Urinary bladder (tissue), 4 donors: ENCODE measurements around the gene LSM2. TPM values are rescaled to one million over a fixed set of nuclear protein-coding genes. Genes with fewer than 3 reads are reported as not detected.

Experiments used
- DNase-seq: peaks from one replicate; pipeline ENCODE4 v3.0.0-alpha.2; 2015; ENCODE audit errors: extremely low spot score
- H3K27ac ChIP-seq: one replicate; pipeline ENCODE4 v1.5.1; 2013; ENCODE audit warnings: low read depth, mild to moderate bottlenecking, moderate library complexity
- H3K36me3 ChIP-seq: one replicate; pipeline ENCODE4 v1.6.1; 2013; ENCODE audit warnings: mild to moderate bottlenecking, moderate library complexity; ENCODE audit not compliant: insufficient read depth
- H3K4me1 ChIP-seq: one replicate; pipeline ENCODE4 v1.6.1; 2013; ENCODE audit warnings: mild to moderate bottlenecking, moderate library complexity; ENCODE audit not compliant: insufficient read depth
- H3K4me3 ChIP-seq: one replicate; pipeline ENCODE4 v1.5.1; 2013; ENCODE audit warnings: low read depth, low read length
- WGBS: extraction: QIAGEN DNeasy Blood & Tissue Kit; methylation state at CpG from one replicate; pipeline ENCODE4 v1.1.7; 2013; 5-methylcytosine and 5-hydroxymethylcytosine counted together
- polyA plus RNA-seq: library from polyadenylated mRNA; stranded (reverse); fragments of 200-250 nt; gene quantifications from one replicate; pipeline ENCODE4 v1.2.3, GENCODE V29; 2013
- total RNA-seq: library from RNA; depleted of rRNA; stranded (reverse); fragments of >200 nt; gene quantifications from one replicate; pipeline ENCODE4 v1.2.3, GENCODE V29; 2014
- donor health status: healthy with polysubstance abuse.
- donor health status: healthy.

LSM2 gene
- total and polyA plus RNA-seq, 2 donors = 22.5 to 69.4 TPM

DNA sequence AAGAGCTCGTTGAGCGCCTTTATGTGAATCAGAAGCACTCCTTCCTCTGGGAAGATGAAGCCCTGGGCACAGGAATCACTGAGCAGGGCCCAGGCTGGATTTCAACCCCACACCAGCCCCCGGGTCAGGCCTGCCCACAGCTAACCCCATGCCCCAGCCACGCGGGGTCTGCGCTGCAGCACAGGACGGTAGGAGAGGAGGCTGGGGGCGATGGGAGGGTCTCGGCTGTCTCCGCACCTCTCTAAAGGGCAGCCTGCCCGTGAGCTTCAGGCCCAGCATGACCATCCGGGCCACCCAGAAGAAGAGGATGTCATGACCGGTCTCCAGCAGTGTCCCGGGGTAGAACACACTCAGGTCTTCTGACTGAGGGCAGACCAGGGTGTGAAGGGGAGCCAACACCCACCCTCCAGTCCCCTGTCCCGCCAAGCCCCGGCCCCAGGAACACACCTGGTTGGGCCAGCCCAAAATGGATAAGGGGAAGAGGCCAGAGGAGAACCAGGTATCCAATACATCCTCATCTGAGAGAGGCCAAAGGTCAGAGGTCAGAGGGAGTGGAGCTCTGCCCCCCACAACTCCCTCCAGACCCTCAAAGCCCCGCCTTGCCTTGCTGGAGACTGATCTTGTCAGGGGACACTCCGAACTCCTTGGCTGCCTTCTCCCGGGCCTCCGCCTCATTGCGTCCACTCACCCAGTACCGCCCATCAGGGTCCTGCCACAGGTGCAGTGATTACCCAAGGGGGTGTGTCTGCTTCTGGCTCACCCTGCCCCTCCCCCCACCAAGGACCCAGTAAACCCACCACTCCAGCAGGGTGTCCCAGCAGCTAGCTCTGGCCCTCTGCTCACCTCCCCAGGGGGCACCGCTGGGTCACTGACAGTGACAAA is 25.3 kb downstream of the LSM2 start:
- H3K4me1 ChIP-seq = no peaks in the 10 kb centered on the region
- WGBS = 94% methylated on average over 23 of the region's 23 CpGs
- no peak for DNase-seq
- no peak overlapping the region for H3K4me3 ChIP-seq
- H3K27ac ChIP-seq = no peak overlapping the region
- no peaks in the 10 kb centered on the region for H3K36me3 ChIP-seq

DNA sequence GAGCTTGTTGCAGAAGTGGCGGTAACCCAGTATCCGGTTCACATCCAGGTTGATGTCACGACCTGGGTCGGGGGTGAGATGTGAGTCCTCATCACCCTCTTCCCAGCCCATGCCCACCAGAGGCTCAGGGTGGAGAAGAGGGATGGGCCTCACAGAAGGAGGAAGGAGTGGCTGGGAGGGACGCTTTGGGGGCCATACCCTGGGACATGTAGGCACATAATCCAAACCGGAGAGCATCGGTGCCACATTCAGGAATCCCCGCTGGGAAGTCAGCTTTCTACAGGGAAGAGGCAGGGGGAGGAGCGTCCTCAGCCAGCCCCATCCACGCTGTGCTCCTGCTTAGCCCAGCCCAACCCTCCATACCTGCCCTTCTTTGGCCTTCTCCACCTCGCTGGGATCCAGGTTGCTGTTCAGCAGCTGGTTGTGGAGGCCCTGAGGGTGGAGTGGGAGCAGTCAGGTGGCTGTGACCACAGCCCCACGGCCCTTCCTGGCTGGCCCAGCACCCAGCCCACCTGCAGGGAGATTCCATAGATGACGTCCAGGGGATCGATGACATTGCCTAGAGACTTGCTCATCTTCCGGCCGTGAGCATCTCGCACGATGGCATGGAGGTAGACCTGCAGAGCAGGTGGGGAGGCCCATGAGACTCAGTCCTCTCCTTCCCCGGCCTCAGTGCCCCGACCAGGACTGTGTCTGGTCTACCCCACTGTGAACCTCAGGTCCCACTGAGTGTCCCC is 26.1 kb downstream of the LSM2 start:
- H3K27ac ChIP-seq = no peak overlapping the region
- no peaks in the 10 kb centered on the region for H3K4me1 ChIP-seq
- H3K36me3 ChIP-seq = no peaks in the 10 kb centered on the region
- 89% methylated on average over 20 of the region's 20 CpGs for WGBS
- no peak for DNase-seq
- no peak overlapping the region for H3K4me3 ChIP-seq

DNA sequence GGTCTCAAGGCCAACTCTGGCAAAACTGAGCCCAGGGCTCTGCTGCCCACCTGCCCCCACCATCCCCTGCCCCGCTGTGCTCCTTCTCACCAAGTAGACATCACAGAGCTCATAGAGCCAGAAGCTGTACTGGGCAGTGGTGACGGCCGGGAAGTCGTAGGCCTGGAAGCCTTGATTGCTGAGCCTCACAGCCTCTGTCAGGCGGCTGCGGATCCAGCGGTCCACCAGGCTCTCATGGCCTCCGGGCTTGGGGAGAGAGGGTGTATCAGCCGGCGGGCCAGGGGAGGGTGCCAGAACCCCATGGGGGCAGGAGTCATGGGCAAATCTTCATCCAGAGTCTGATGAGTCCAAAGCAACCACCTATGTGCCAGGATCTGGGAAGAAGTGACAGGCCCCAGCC is 26.9 kb downstream of the LSM2 start:
- 94% methylated on average over 10 of the region's 10 CpGs for WGBS
- no peak overlapping the region for H3K4me3 ChIP-seq
- no peaks in the 10 kb centered on the region for H3K36me3 ChIP-seq
- H3K27ac ChIP-seq = no peak overlapping the region
- DNase-seq = no peak
- H3K4me1 ChIP-seq = no peaks in the 10 kb centered on the region

DNA sequence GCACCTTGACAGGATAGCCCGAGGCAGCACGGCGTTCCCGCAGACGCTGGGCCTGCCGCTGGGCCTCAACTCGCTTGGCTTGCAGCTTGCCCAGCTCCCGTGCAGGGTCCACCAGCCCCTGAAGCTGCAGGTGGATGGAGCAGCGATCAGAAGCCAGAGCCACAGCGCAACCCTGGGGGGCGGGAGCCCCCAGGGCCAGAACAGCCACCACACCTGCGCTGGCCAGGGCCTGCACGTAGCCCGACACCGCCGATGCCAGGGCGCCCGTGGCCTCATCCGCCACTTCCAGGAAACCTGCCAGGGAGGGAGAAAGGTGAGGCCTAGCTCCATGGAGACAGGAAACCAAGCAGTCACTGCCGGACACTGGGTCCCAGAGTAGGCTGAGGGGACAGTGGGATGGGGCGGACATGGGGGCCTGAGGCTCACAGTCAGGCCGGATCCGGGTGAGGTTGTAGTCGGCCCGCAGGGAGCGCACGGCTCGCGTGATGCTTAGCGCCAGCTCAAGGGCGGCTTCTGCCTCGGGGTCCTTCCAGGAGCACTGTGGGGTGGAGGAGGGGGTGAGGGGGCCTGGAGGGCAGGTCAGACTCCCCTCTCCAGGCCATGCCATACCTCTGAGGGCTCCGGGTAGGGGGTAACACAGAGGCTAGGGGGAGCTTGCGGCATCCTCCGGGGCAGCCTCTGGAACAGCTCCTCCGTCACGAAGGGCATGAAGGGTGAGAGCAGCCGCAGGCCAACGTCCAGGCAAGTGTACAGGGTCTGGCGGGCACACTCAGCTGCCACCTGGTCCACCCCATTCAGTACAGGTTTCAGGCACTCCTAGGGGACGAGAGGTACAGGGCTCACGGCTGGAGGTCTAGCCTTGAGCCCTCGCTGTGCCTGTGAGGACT is 27.5 kb downstream of the LSM2 start:
- WGBS = 93% methylated on average over 43 of the region's 43 CpGs
- Histone ChIP-seq H3K36me3 (no peaks in the 10 kb centered on the region), H3K27ac (no peak overlapping the region), H3K4me1 (no peaks in the 10 kb centered on the region), H3K4me3 (no peak overlapping the region)
- no peak for DNase-seq

DNA sequence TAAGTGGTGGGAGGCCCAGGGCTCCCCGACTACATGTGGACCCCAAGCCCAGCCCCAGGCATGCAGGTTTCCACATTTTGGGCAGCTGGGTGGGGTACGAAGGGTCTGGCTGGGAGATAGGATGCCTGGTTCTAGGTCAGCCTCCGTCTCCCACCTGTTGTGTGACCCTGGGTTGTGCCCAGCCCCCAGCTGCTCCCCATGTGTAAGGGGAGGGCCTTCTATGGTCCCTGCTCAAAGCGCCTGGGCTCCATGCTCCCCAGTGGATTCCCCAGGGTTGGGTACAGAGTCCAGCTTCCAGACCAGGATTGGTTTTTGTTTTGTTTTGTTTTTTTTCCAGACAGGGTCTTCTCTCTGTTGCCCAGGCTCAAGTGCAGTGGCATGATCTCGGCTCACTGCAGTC is 28.6 kb downstream of the LSM2 start:
- WGBS = 93% methylated on average over 5 of the region's 5 CpGs
- DNase-seq = no peak
- Histone ChIP-seq H3K4me3 (no peak overlapping the region), H3K27ac (no peak overlapping the region), H3K36me3 (no peaks in the 10 kb centered on the region), H3K4me1 (no peaks in the 10 kb centered on the region)

DNA sequence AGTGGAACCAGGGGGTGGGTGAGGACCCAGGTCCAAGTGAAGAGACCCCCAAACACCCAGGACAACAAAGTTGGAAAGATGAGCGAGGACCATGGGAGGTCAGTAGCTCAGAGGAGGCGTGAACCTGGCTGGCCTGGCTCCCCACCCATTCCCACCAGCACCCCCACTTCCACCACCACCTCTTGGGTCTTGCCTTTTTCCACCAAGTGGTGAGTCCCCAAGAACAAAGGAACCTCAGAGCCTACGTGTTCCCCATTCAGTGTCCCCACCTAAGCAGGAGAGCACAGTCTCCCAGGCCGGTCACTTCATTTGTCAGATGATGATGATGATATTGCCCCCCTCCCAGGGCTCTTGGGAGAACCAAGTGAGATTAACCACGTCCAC is 29.1 kb downstream of the LSM2 start:
- Histone ChIP-seq H3K27ac (no peak overlapping the region), H3K4me3 (no peak overlapping the region), H3K36me3 (no peaks in the 10 kb centered on the region), H3K4me1 (no peaks in the 10 kb centered on the region)
- 94% methylated on average over 5 of the region's 5 CpGs for WGBS
- DNase-seq = no peak

DNA sequence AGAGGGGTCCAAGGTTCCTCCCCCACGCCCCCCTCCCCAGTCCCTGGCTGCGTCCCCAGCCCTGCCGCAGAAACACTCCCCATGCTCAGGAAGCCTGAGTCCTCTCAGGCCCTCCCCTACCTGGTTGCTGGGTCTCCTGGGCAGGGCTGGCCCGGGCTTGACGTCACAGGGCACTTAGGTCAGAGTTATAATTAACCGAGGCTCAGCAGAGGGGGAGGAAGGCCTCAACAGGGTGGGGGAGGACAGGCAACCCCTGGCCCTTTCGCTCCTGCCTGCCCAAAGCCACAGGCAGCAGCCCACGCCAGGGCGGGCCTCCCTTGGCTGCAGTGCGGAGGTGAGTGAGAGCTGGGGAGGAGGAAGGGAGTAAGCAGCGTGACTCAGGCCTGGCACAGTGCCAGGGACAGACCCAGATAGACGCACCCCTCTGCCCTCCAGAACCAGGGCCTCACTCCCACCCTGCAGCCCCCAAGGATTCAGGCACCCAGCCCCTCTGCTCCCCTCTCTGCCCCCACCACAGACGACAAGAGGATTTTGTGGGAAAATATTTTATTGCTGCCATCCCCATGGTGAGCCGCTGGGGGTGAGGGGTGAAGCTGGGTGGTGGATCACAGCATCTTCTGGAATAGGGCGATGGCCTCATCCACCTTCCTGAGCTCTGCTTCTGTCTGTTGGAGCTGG is 29.6 kb downstream of the LSM2 start, which contains the start of gene VWA7:
Gene VWA7 (minus strand): TSS at position 340 of the 678 bp plus-strand sequence. CDS start 549 bp downstream, outside the sequence.
- 15% methylated on average over 15 of the region's 15 CpGs for WGBS
- no peak for DNase-seq
- no peaks in the 10 kb centered on the region for H3K4me1 ChIP-seq
- no peaks in the 10 kb centered on the region for H3K36me3 ChIP-seq
- no peak within 1 kb of the TSS for H3K27ac ChIP-seq
- H3K4me3 ChIP-seq = no peak within 1 kb of the TSS

DNA sequence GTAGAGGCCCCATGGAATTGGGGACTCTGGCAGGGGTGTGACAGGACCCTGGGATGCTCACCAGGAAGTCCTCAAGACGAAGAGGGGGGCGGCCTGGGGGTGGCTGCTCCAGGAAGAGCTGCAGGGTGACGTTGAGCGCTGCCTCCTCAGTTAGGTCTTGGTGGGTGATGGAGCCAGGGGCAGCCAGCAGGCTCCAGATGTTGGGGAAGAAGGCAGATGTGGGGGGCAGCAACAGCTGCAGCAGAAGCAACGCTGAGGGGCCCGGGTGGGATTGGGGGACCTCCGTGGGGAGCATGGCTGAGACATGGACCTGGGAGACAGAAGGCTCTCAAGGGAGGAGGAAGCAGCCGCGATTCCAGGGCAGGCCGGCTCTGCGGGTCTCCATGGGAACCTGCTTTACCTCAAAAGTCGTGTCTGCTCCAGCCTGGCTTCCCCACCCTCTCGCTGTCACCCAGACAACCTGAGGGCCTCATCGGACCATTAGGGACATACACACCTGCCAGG is 30.2 kb downstream of the LSM2 start:
- Histone ChIP-seq H3K4me3 (no peak overlapping the region), H3K36me3 (no peaks in the 10 kb centered on the region), H3K27ac (no peak overlapping the region), H3K4me1 (no peaks in the 10 kb centered on the region)
- DNase-seq = no peak
- 38% methylated on average over 14 of the region's 14 CpGs for WGBS

DNA sequence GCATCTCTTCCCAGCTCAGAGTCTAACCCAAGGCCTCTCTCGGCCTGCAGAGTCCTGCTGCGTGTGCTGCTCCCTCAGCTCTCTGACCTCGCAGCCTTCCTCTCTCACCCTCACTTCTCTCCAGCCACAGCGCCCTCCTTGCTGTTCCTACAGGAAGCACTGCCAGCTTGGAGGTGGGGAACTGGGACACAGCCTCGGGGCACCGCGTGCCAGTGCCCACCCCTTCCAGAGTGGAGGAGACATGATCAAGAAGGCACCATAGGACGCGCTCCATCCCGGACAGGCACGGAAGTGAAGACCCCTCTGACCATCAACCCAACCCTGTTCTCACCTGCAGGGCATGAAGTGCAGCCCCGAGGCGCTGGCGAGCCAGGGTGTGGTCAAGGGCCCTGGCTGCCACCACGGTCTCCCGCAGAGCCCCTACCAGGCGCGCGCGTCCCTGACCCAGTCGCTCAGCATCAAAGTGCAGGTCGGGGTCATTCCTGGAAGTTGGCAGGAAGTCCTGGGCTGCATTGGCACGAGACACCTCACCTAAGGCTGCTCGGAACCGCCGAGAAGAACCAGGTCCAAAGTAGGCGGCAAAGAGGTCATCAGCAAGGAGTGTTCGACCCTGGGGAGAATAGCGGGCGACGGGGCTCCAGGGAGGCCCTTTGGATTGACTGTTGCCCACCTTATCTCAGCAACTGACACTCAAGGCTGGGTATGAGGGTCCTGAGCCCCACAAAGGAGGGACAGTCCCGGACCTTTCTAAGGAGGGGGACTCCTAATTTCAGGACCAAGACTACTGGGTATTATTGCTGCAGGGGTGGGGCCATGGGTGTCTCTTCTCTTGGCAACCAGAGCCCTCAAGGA is 30.9 kb downstream of the LSM2 start:
- Histone ChIP-seq H3K27ac (no peak overlapping the region), H3K4me1 (no peaks in the 10 kb centered on the region), H3K4me3 (no peak overlapping the region), H3K36me3 (no peaks in the 10 kb centered on the region)
- 91% methylated on average over 32 of the region's 32 CpGs for WGBS
- no peak for DNase-seq

DNA sequence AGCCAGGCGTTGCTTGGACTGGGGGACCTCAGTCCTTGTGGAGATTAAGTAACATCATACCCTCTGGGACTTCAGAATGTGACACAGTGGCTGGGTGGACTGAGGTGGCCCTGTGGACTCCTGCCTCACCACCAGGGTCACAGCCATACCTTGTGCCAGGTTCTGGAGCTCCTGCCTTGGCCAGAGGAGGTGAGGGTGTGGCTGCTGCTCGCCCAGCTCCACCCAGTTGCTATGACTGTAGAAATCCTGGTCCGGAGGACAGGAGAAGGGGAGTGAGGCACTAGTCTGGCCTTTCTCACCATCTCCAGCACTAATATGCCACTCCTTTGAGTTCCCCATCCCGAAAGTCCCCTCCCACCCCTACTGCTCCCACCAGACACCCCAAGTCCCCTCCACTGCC is 31.6 kb downstream of the LSM2 start:
- 86% methylated on average over 4 of the region's 4 CpGs for whole genome bisulfite sequencing
- Histone ChIP-seq H3K36me3 (no peaks in the 10 kb centered on the region), H3K27ac (no peak overlapping the region), H3K4me3 (no peak overlapping the region), H3K4me1 (no peaks in the 10 kb centered on the region)
- DNase-seq = no peak

DNA sequence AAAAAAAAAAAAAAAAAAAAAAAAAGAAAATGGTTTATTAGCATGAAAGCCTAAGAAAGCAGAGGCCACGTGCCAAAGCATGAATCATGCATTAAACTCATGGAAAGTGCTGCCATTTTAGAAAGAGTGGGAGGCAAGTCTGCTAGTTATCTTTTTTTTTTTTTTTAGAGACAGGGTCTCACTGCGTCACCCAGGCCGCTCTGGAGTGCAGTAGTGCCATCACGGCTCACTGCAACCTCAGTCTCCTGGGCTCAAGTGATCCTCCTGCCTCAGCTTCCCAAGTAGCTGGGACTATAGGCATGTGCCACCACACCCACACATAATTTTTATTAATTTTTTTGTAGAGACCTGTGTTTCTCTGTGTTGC is 34.8 kb downstream of the LSM2 start:
- 63% methylated on average over 4 of the region's 4 CpGs for WGBS
- DNase-seq = no peak
- Histone ChIP-seq H3K4me3 (no peak overlapping the region), H3K4me1 (no peaks in the 10 kb centered on the region), H3K36me3 (no peaks in the 10 kb centered on the region), H3K27ac (no peak overlapping the region)

DNA sequence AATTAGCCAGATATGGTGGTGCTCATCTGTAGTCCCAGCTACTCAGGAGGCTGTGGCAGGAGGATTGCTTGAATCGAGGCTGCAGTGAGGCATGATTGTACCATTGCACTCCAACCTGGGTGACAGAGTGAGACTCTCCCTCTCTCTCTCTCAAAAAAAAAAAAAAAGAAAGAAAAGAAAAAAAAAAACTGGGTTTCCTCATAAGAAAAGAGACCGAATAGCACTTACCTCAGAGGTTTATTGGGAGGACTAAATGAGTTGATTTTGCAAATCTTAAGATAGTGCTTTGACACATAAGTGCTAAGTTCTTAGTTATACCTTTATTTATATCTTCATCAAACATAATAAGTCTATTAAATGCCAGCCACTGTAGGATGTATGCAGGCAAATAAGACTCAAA is 35.9 kb downstream of the LSM2 start:
- no peaks in the 10 kb centered on the region for H3K4me1 ChIP-seq
- no peaks in the 10 kb centered on the region for H3K36me3 ChIP-seq
- no peak for DNase-seq
- no peak overlapping the region for H3K27ac ChIP-seq
- H3K4me3 ChIP-seq = no peak overlapping the region
- 88% methylated on average over 2 of the region's 2 CpGs for WGBS
